ENCODE measurements around the gene APOL2.
"Not testable (repeated sequence)": the region's sequence is repeated elsewhere in the genome, so short reads cannot be mapped to it uniquely, and the experiment has no call there.

Gene APOL2

DNA sequence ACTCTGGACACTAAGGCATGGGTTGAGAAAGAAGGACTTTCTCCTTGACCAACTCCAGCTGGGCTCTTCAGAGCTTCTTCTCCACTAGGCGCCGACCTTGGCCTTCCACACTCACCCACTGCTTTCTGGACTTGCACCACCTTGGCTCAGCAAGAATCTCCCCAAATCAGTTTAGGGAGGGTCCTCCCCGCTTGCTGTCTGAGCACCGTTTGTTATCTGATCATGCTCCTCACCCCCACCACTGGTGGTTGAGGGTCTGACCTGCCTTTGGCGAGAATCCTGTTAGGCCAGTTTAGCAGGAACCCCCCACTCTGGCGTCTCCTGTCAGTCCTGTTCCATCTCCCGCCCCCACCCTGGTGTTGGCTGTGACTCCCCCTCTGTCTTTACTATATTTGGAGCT lies 10.4 kb downstream of the APOL2 start:
- Histone ChIP-seq H3K4me3 (ENCODE audit: low read depth, low read length) (no peak overlapping the region), H3K27me3 (ENCODE audit: insufficient read depth, low read depth, severe bottlenecking) (no peaks in the 10 kb centered on the region), H3K9me3 (ENCODE audit: severe bottlenecking) (no peaks in the 10 kb centered on the region), H3K36me3 (no peaks in the 10 kb centered on the region), H3K27ac (no peak overlapping the region)
- TF ChIP-seq, protein P1, sequence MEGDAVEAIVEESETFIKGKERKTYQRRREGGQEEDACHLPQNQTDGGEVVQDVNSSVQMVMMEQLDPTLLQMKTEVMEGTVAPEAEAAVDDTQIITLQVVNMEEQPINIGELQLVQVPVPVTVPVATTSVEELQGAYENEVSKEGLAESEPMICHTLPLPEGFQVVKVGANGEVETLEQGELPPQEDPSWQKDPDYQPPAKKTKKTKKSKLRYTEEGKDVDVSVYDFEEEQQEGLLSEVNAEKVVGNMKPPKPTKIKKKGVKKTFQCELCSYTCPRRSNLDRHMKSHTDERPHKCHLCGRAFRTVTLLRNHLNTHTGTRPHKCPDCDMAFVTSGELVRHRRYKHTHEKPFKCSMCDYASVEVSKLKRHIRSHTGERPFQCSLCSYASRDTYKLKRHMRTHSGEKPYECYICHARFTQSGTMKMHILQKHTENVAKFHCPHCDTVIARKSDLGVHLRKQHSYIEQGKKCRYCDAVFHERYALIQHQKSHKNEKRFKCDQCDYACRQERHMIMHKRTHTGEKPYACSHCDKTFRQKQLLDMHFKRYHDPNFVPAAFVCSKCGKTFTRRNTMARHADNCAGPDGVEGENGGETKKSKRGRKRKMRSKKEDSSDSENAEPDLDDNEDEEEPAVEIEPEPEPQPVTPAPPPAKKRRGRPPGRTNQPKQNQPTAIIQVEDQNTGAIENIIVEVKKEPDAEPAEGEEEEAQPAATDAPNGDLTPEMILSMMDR (IDR thresholded peaks at IDR 0.05; ENCODE audit: low read depth, low read length), result no peak
- no peak for DNase-seq

DNA sequence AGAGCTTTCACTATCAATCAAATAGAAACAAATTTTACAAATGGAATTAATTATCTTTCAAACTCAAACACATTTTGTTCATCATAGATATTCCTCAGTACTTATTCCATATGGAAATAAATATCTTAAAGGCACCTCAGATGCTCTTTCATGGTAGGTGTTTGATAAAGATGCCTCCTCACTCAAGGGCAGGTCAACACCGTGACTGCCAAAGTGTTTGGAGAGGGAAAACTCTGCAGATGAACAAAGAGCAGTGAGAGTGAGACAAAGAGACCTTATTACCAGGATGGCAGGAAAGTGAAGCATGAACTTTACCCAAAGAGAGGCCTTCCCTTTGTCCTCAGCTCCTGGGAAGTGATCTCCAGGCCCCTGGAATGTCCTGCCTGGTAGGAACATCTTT lies 11.0 kb downstream of the APOL2 start:
- H3K27ac ChIP-seq; H3K4me3 ChIP-seq (ENCODE audit: low read depth, low read length); H3K9me3 ChIP-seq (ENCODE audit: severe bottlenecking); H3K36me3 ChIP-seq; DNase-seq; H3K27me3 ChIP-seq (ENCODE audit: insufficient read depth, low read depth, severe bottlenecking): not testable (repeated sequence)

- Histone ChIP-seq H3K36me3 (no peaks in the 10 kb centered on the region), H3K9me3 (ENCODE audit: severe bottlenecking) (no peaks in the 10 kb centered on the region), H3K27ac (no peak overlapping the region), H3K27me3 (ENCODE audit: insufficient read depth, low read depth, severe bottlenecking) (no peaks in the 10 kb centered on the region), H3K4me3 (ENCODE audit: low read depth, low read length) (no peak overlapping the region)
- no peak for DNase-seq
- TF ChIP-seq, protein P1 (IDR thresholded peaks at IDR 0.05; ENCODE audit: low read depth, low read length), result no peak
Observed at GRCh38 chr22:36227806-36228205, 11.5 kb downstream of the APOL2 start.

- Histone ChIP-seq H3K27ac (no peak overlapping the region), H3K4me3 (ENCODE audit: low read depth, low read length) (no peak overlapping the region), H3K9me3 (ENCODE audit: severe bottlenecking) (no peaks in the 10 kb centered on the region), H3K36me3 (no peaks in the 10 kb centered on the region), H3K27me3 (ENCODE audit: insufficient read depth, low read depth, severe bottlenecking) (no peaks in the 10 kb centered on the region)
- DNase-seq, result no peak
- TF ChIP-seq, protein P1 (IDR thresholded peaks at IDR 0.05; ENCODE audit: low read depth, low read length), result no peak
Observed at GRCh38 chr22:36227396-36227795, 11.9 kb downstream of the APOL2 start.

GRCh38 chr22:36226189-36226588 lies 13.1 kb downstream of the APOL2 start:
- H3K27ac ChIP-seq, result no peak overlapping the region
- H3K9me3 ChIP-seq (ENCODE audit: severe bottlenecking), result no peaks in the 10 kb centered on the region
- H3K36me3 ChIP-seq, result no peaks in the 10 kb centered on the region
- peak; percentile 44 for DNase-seq
- TF ChIP-seq, protein P1 (IDR thresholded peaks at IDR 0.05; ENCODE audit: low read depth, low read length), result no peak
- H3K27me3 ChIP-seq (ENCODE audit: insufficient read depth, low read depth, severe bottlenecking), result no peaks in the 10 kb centered on the region
- no peak overlapping the region for H3K4me3 ChIP-seq (ENCODE audit: low read depth, low read length)

GRCh38 chr22:36225333-36225922 lies 13.9 kb downstream of the APOL2 start:
- Histone ChIP-seq H3K36me3 (no peaks in the 10 kb centered on the region), H3K4me3 (ENCODE audit: low read depth, low read length) (no peak overlapping the region), H3K9me3 (ENCODE audit: severe bottlenecking) (no peaks in the 10 kb centered on the region), H3K27ac (no peak overlapping the region), H3K27me3 (ENCODE audit: insufficient read depth, low read depth, severe bottlenecking) (no peaks in the 10 kb centered on the region)
- DNase-seq, result no peak
- TF ChIP-seq, protein P1 (IDR thresholded peaks at IDR 0.05; ENCODE audit: low read depth, low read length), result no peak

All from WERI-Rb-1 (cell line).